ENCODE data around the gene MARCHF10.

Gene MARCHF10

GRCh38 chr17:62751060-62751691 lies 56.9 kb downstream of the MARCHF10 start:
- DNase-seq (ENCODE audit: low spot score): no peak

- no peak for DNase-seq (ENCODE audit: low spot score)
Observed at GRCh38 chr17:62750631-62751051, 57.5 kb downstream of the MARCHF10 start.

GRCh38 chr17:62749926-62750325 lies 58.2 kb downstream of the MARCHF10 start:
- DNase-seq (ENCODE audit: low spot score): no peak

- DNase-seq (ENCODE audit: low spot score): no peak
Observed at GRCh38 chr17:62746941-62747340, 61.2 kb downstream of the MARCHF10 start.

GRCh38 chr17:62745806-62746205 lies 62.3 kb downstream of the MARCHF10 start:
- DNase-seq (ENCODE audit: low spot score): no peak

- no peak for DNase-seq (ENCODE audit: low spot score)
Observed at GRCh38 chr17:62744259-62744658, 63.9 kb downstream of the MARCHF10 start.

GRCh38 chr17:62741290-62741689 lies 66.8 kb downstream of the MARCHF10 start:
- no peak for DNase-seq (ENCODE audit: low spot score)

- no peak for DNase-seq (ENCODE audit: low spot score)
Observed at GRCh38 chr17:62739645-62740388, 68.3 kb downstream of the MARCHF10 start.

- DNase-seq (ENCODE audit: low spot score): no peak
Observed at GRCh38 chr17:62738281-62738680, 69.8 kb downstream of the MARCHF10 start.

- DNase-seq (ENCODE audit: low spot score): no peak
Observed at GRCh38 chr17:62737513-62737912, 70.6 kb downstream of the MARCHF10 start.

- no peak for DNase-seq (ENCODE audit: low spot score)
Observed at GRCh38 chr17:62735044-62735651, 73.0 kb downstream of the MARCHF10 start.

GRCh38 chr17:62732125-62732524 lies 76.0 kb downstream of the MARCHF10 start:
- DNase-seq (ENCODE audit: low spot score): no peak

- peak; percentile 18 for DNase-seq (ENCODE audit: low spot score)
Observed at GRCh38 chr17:62727916-62728672, 80.0 kb downstream of the MARCHF10 start.

GRCh38 chr17:62725791-62726249 lies 82.3 kb downstream of the MARCHF10 start:
- DNase-seq (ENCODE audit: low spot score): no peak

- DNase-seq (ENCODE audit: low spot score): no peak
Observed at GRCh38 chr17:62724398-62725146, 83.5 kb downstream of the MARCHF10 start.

GRCh38 chr17:62723842-62724241 lies 84.3 kb downstream of the MARCHF10 start:
- peak; percentile 26 for DNase-seq (ENCODE audit: low spot score)

GRCh38 chr17:62722625-62723024 lies 85.5 kb downstream of the MARCHF10 start:
- DNase-seq (ENCODE audit: low spot score): no peak

GRCh38 chr17:62720126-62720850 lies 87.8 kb downstream of the MARCHF10 start:
- DNase-seq (ENCODE audit: low spot score): no peak

- no peak for DNase-seq (ENCODE audit: low spot score)
Observed at GRCh38 chr17:62719586-62719985, 88.5 kb downstream of the MARCHF10 start.

- DNase-seq (ENCODE audit: low spot score): no peak
Observed at GRCh38 chr17:62718429-62718828, 89.7 kb downstream of the MARCHF10 start.

GRCh38 chr17:62717889-62718288 lies 90.2 kb downstream of the MARCHF10 start:
- DNase-seq (ENCODE audit: low spot score): no peak

All from RKO (cell line).